AG09319 (cell line): ENCODE results near the gene KLHL6.

Experiments used
- DNase-seq: peaks from one replicate; pipeline ENCODE4 v3.0.0-alpha.2; 2010; ENCODE audit warnings: low read depth; ENCODE audit errors: extremely low read depth
- CTCF ChIP-seq: IDR thresholded peaks from 2 replicates; pipeline ENCODE4 v1.5.1; 2011; ENCODE audit warnings: low read depth, mild to moderate bottlenecking, inconsistent platforms, low read length, moderate library complexity

The KLHL6 gene

GRCh38 chr3:183566880-183567279, 11.4 kb upstream of the KLHL6 start:
- TF ChIP-seq CTCF: no peak
- DNase-seq: no peak

- no peak for DNase-seq
Measured at GRCh38 chr3:183564046-183564445, 8.5 kb upstream of the KLHL6 start.

DNA sequence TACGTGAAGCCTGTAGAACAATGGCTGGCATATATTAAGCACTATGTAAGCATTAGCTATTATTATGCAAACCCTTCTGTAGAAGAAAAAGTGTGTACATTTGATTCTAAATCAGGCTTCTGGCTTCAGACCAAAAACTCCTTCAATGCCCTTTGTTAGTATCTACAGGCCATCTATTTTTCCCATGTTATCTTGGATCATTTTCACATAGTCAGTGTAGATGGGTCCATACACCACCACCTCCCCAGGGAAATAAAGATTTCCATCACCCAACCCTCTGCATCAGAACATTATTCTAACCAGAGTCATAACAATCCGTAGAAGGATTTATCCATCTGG, 8.0 kb upstream of the KLHL6 start:
- TF ChIP-seq CTCF: no peak
- no peak for DNase-seq

More at GRCh38 chr3:183564046-183564445, 8.5 kb upstream of the KLHL6 start:
- TF ChIP-seq CTCF: no peak

- DNase-seq: no peak
- TF ChIP-seq CTCF: no peak; the same call in 1 of the 2 replicates
Measured at GRCh38 chr3:183560607-183561006, 5.1 kb upstream of the KLHL6 start.

- TF ChIP-seq CTCF: no peak
- no peak for DNase-seq
Measured at GRCh38 chr3:183558495-183558894, 3.0 kb upstream of the KLHL6 start.

DNA sequence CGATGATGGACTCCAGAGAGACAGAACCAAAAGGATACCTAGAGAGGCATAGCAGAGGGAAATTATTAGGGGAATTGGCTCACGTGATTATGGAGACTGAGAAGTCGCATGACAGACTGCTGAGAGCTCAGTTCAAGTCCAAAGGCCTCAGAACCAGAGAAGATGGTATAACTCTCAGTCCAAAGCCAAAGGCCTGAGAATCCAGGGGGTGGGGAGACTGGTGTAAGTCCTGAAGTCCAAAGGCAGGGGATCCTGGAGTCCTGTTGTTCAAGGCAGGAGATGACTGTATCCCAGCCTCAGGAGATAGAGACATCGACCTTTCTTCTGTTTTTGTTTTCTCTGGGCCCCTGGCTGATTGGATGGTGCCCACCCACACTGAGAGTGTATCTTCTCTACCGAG, 1.2 kb upstream of the KLHL6 start:
- no peak for DNase-seq
- TF ChIP-seq CTCF: no peak

DNA sequence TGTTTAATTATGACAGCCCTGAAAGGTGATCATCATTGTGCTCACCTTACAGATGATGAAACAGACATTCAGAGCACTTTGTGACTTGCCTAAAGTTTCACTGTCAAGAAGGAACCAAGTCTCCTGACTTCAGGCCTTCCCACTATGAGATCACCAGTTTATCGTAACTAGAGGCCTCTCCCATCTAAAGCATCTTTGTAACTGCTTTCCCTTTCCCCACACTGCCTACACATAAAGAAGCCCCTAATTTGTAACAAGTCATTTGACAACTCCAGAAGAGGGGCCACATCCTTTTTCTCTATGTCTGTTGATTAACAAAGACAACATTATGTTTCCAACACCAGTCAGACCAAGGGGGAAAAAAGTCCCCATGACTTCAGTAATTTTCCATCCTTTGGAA, 1.1 kb downstream of the KLHL6 start:
- no peak for DNase-seq
- no peak for TF ChIP-seq CTCF
